Skin epidermis (tissue), 12 donors: ENCODE results near the gene PABPN1L.
"Not testable (repeated sequence)": the region's sequence is repeated elsewhere in the genome, so short reads cannot be mapped to it uniquely, and the experiment has no call there.

Source experiments
- H3K27ac ChIP-seq, 21 experiments: fragments of 200-600 bp; sonication (generic) in 11 of 21; one replicate each; pipeline ENCODE4 v1.5.0; 2020; ENCODE audit warnings: mild to moderate bottlenecking in 3 of 21, inconsistent platforms in 2 of 21, moderate library complexity in 2 of 21
- H3K4me3 ChIP-seq, 7 experiments: fragments of 200-600 bp; sonication (generic) in 2 of 7; one replicate each; pipeline ENCODE4 v1.5.0; 2020; ENCODE audit warnings: inconsistent platforms in 2 of 7, mild to moderate bottlenecking in 2 of 7, moderate library complexity in 1 of 7

PABPN1L gene

GRCh38 chr16:88839026-88839529 lies 27.4 kb downstream of the PABPN1L start:
- no peak overlapping the region for H3K4me3 ChIP-seq
- H3K27ac ChIP-seq, result no peak overlapping the region

- Histone ChIP-seq H3K4me3 (no peak overlapping the region), H3K27ac (no peak overlapping the region)
These were observed 27.9 kb downstream of the PABPN1L start for GRCh38 chr16:88838566-88838965.

- no peak overlapping the region for H3K27ac ChIP-seq
- no peak overlapping the region for H3K4me3 ChIP-seq
These were observed 28.7 kb downstream of the PABPN1L start for GRCh38 chr16:88837806-88838205.

- Histone ChIP-seq H3K27ac (no peak overlapping the region), H3K4me3 (no peak overlapping the region)
These were observed 29.7 kb downstream of the PABPN1L start for GRCh38 chr16:88836791-88837190.

GRCh38 chr16:88835818-88836217 lies 30.6 kb downstream of the PABPN1L start:
- H3K4me3 ChIP-seq, result no peak overlapping the region
- H3K27ac ChIP-seq, result no peak overlapping the region

GRCh38 chr16:88835383-88835782 lies 31.1 kb downstream of the PABPN1L start:
- Histone ChIP-seq H3K27ac (no peak overlapping the region), H3K4me3 (no peak overlapping the region)

- no peak overlapping the region for H3K27ac ChIP-seq
- no peak overlapping the region for H3K4me3 ChIP-seq
These were observed 31.8 kb downstream of the PABPN1L start for GRCh38 chr16:88834670-88835069.

- no peak overlapping the region for H3K4me3 ChIP-seq
These were observed 33.4 kb downstream of the PABPN1L start for GRCh38 chr16:88833086-88833485.

GRCh38 chr16:88831838-88832237 lies 34.6 kb downstream of the PABPN1L start:
- H3K27ac ChIP-seq, result no peak overlapping the region
- H3K4me3 ChIP-seq, result no peak overlapping the region

More at GRCh38 chr16:88833086-88833485, 33.4 kb downstream of the PABPN1L start:
- H3K27ac ChIP-seq, result no peak overlapping the region

- H3K4me3 ChIP-seq, result no peak overlapping the region
- H3K27ac ChIP-seq, result no peak overlapping the region
These were observed 35.7 kb downstream of the PABPN1L start for GRCh38 chr16:88830783-88831182.

- H3K4me3 ChIP-seq, result no peak overlapping the region
- H3K27ac ChIP-seq, result no peak overlapping the region
These were observed 36.2 kb downstream of the PABPN1L start for GRCh38 chr16:88830258-88830657.

- Histone ChIP-seq H3K4me3 (no peak overlapping the region), H3K27ac (no peak overlapping the region)
These were observed 37.7 kb downstream of the PABPN1L start for GRCh38 chr16:88828711-88829110.

GRCh38 chr16:88827727-88828126 lies 38.7 kb downstream of the PABPN1L start:
- Histone ChIP-seq H3K4me3 (no peak overlapping the region), H3K27ac (no peak overlapping the region)

- no peak overlapping the region for H3K4me3 ChIP-seq
- no peak overlapping the region for H3K27ac ChIP-seq
These were observed 40.2 kb downstream of the PABPN1L start for GRCh38 chr16:88826070-88826840.

- Histone ChIP-seq H3K4me3 (no peak overlapping the region), H3K27ac (no peak overlapping the region)
These were observed 41.3 kb downstream of the PABPN1L start for GRCh38 chr16:88825146-88825545.

- no peak overlapping the region for H3K27ac ChIP-seq
These were observed 42.0 kb downstream of the PABPN1L start for GRCh38 chr16:88824256-88825077.

GRCh38 chr16:88823646-88824045 lies 42.8 kb downstream of the PABPN1L start:
- H3K4me3 ChIP-seq, H3K27ac ChIP-seq: not testable (repeated sequence)

More at GRCh38 chr16:88824256-88825077, 42.0 kb downstream of the PABPN1L start:
- no peak overlapping the region for H3K4me3 ChIP-seq

- Histone ChIP-seq H3K4me3 (no peak overlapping the region), H3K27ac (no peak overlapping the region)
These were observed 44.0 kb downstream of the PABPN1L start for GRCh38 chr16:88822281-88823040.

GRCh38 chr16:88821168-88821850 lies 45.2 kb downstream of the PABPN1L start:
- H3K27ac ChIP-seq, result no peak overlapping the region
- H3K4me3 ChIP-seq, result no peak overlapping the region
